GM10266 (cell line): ENCODE results near the gene TNS1.

Source experiments
- DNase-seq: peaks from one replicate; pipeline ENCODE4 v3.0.0; 2012; ENCODE audit errors: extremely low spot score
- TF ChIP-seq, protein P1 (sequence below): IDR thresholded peaks from 2 replicates; pipeline ENCODE4 v1.5.1; 2012; ENCODE audit warnings: mild to moderate bottlenecking, low read depth; ENCODE audit not compliant: control insufficient read depth, insufficient read depth; ENCODE audit errors: missing control alignments

TNS1 gene

DNA sequence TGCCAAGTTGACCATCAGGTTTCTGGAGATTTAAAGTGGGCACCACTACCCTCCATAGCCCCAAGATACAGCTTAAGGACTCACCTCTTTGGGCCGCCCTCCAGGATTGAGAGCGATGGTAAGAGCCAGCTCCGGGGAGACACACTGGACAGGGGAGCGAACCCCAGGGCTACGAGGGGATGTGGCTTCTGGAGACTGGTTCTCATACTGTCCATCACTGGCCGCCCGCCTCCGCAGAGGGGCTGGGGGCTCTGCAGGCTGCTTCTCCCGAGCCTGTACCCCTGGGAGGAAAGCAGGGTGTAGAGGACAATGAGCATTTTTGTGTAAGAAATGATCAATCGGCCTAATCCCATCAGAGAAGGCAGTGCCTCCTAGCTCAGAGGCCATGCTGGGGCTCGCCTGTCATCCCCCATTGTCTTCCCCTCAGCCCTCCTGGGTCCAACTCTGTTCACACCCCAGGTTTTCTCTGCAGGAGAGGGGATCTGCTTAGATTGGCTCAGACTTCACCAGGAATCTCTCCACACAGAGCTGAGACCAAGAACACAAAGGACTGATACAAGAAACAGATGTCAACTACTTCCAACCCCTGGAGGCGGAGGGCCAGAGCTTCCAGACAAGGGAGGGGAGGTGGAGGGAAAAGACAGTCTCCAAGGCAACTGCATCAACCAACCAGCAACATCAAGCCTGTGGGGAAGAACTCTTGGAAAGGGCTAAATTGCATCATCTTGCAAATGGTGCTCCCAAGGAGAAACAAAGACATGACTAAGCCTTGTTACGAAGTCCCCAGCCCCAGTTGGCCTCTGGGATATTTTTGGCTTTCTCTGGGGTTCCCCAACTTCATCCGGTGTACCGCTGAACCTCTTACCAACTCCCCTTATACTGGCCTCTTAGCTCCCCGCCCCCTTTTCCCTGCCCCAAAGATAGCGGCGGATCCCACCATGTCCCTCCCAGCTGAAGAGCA lies 166.6 kb downstream of the TNS1 start:
- DNase-seq = no peak

DNA sequence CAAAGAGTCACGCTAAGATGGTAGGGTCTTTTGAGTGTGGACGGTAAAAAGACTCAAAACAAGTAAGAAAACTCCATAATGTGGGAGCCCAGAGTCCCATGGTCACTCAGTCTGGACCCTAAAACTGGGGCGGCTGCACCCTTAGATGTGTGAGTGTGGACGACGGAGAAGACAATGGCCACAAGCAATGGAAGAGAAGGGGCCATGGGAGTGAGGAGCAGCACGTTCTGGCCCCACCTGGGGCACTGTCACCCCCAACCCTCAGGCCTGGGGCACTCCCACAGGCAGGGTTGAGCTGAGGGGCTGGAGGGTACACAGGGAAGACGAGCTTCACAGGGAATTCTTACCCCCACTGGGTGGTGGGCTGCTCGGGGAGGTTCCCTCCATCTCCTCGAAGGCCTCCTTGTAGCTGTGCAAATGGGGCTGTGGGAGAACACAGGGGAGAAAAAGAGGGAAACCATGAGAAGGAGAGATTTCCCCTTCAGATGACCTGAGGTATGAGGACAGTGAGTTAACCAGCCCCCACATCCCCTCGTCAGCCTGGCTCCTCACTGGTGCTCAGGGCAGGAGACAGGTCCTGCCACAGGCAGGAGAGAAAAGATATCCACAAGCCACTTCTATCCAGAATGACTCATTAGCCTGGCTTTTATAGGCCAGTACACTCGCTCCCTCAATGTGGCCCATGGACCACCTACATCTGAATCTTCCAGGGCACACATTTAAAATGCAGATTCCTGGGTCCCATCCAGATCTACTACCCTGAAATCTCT lies 167.9 kb downstream of the TNS1 start:
- TF ChIP-seq, protein P1, sequence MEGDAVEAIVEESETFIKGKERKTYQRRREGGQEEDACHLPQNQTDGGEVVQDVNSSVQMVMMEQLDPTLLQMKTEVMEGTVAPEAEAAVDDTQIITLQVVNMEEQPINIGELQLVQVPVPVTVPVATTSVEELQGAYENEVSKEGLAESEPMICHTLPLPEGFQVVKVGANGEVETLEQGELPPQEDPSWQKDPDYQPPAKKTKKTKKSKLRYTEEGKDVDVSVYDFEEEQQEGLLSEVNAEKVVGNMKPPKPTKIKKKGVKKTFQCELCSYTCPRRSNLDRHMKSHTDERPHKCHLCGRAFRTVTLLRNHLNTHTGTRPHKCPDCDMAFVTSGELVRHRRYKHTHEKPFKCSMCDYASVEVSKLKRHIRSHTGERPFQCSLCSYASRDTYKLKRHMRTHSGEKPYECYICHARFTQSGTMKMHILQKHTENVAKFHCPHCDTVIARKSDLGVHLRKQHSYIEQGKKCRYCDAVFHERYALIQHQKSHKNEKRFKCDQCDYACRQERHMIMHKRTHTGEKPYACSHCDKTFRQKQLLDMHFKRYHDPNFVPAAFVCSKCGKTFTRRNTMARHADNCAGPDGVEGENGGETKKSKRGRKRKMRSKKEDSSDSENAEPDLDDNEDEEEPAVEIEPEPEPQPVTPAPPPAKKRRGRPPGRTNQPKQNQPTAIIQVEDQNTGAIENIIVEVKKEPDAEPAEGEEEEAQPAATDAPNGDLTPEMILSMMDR = no peak
- no peak for DNase-seq

More for the DNA sequence above, 166.6 kb downstream of the TNS1 start:
- TF ChIP-seq, protein P1 = no peak

DNA sequence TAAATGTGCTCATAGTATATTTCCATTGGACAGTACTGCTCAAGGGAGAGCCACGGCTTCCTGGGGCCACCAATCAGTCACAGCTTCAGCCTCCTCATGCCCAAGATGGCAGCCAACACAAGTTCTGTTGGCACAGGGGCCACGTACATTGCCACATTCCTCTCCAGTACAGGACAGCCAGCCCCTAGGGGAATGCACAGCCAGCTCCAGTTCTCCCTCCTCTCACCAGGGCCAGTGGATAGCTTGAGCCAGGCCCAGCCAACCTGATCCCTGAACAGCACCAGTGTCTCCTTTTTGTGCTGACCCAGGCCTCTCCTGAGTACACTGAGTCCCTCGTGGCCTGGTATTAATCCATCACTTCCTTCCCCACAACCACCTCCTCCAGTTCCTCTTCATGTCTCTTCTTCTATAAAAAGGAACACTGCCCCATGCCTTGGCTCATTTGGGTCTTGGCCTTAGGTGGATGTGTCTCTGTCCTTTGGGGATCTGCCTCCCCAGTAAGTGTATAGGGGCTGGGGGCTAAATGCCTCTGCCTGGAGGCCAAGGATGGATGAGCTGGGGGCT lies 168.7 kb downstream of the TNS1 start:
- TF ChIP-seq, protein P1 = no peak
- DNase-seq = no peak

DNA sequence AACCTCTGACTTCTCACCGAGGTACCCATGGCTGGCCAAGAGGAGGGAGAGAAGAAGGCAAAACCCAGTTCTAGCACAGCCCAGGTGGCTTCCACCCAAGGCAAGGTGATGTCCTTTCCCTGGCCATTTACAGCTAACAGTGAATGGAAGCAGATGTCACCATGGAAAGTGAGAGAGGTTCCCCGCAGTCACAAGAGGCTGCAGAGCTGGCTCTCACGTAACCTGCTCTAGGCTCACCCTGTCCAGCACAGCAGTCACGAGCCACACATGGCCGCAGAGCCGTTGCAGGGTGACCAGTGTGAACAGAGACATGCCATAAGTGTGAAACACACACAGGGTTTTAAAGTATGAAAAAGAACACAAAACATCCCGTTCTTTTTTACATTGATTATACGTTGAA lies 169.4 kb downstream of the TNS1 start:
- DNase-seq = no peak
- TF ChIP-seq, protein P1 = no peak

DNA sequence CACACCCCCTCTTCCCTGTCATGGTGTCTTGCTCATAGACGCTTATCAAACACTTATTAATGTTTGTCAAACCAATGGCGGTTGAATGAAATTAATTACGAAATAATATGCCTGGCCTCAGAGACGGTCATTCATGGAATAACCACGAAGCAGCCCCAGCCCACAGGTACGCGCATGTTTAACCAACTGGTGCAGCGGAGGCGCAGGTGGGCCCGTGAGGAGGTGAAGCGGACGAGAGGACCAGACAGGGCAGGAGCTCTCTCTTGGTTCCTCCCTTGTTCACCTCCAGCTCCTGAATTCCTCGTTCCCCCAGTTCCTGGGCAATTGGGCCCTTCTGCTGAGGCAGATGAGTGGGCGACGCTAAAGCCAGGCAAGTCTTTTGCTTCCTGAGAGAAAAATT lies 169.8 kb downstream of the TNS1 start:
- TF ChIP-seq, protein P1 = no peak
- DNase-seq = no peak

DNA sequence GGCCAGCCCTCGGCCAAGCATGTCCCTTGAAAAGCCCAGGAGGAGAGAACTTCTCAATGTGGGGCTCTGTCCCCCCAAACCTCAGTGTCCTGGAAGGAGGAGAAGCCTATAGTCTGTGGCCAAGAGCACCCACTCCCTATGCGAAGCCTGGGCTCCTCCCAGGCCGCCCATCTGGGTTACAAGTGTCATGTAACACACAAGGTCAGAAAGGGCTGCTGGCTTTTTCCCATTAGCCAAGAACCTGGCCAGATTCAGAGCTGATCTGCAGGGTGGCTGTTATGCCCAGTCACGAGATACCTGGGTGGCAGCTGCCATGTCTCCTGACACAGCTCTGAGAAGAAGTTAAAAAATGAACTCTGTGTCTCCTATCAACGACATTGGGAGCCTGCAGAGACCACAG lies 170.7 kb downstream of the TNS1 start:
- DNase-seq = no peak
- TF ChIP-seq, protein P1 = no peak
